Muscle layer of duodenum (tissue), 2 donors: ENCODE measurements around the gene GSN.
A peak's percentile ranks its signal among the peaks of the same experiment; 100 is the strongest.

Experiments used
- H3K27ac ChIP-seq: one replicate; pipeline ENCODE4 v1.7.0; 2013; ENCODE audit warnings: mild to moderate bottlenecking, low read length
- H3K27me3 ChIP-seq: one replicate; pipeline ENCODE4 v1.7.0; 2013; ENCODE audit warnings: low read depth, mild to moderate bottlenecking, control low read depth, low read length
- H3K36me3 ChIP-seq, 2 donors: one replicate each; pipeline ENCODE4 v1.7.0; 2013; ENCODE audit warnings: low read length in 2 of 2, control low read depth in 1 of 2, mild to moderate bottlenecking in 1 of 2; ENCODE audit not compliant: insufficient read depth in 2 of 2, control insufficient read depth in 1 of 2
- H3K4me1 ChIP-seq, 2 donors: one replicate each; pipeline ENCODE4 v1.7.0; 2013; ENCODE audit warnings: low read length in 2 of 2, mild to moderate bottlenecking in 2 of 2, control low read depth in 1 of 2, moderate library complexity in 1 of 2; ENCODE audit not compliant: insufficient read depth in 2 of 2, control insufficient read depth in 1 of 2
- H3K4me3 ChIP-seq, 2 donors: one replicate each; pipeline ENCODE4 v1.7.0; 2013; ENCODE audit warnings: low read length in 2 of 2, low read depth in 1 of 2, mild to moderate bottlenecking in 1 of 2
- H3K9me3 ChIP-seq, 2 donors: one replicate each; pipeline ENCODE4 v1.7.0; 2013; ENCODE audit warnings: low read length in 2 of 2, control low read depth in 1 of 2, mild to moderate bottlenecking in 1 of 2; ENCODE audit not compliant: control insufficient read depth in 1 of 2
- donor health status: healthy.

GSN gene

GRCh38 chr9:121353241-121354061 lies 85.5 kb downstream of the GSN start:
- Histone ChIP-seq H3K27ac (peak overlapping the region; percentile 3), H3K9me3 (no peaks in the 10 kb centered on the region), H3K4me1 (peaks cover 26 to 65% of the 10 kb centered on the region in 2 donors), H3K4me3 (no peak overlapping the region), H3K36me3 (peaks cover 24 to 30% of the 10 kb centered on the region in 2 donors), H3K27me3 (no peaks in the 10 kb centered on the region)

GRCh38 chr9:121354141-121354540 lies 86.2 kb downstream of the GSN start:
- Histone ChIP-seq H3K4me1 (peaks cover 28 to 64% of the 10 kb centered on the region in 2 donors), H3K36me3 (peaks cover 21 to 27% of the 10 kb centered on the region in 2 donors), H3K4me3 (no peak overlapping the region), H3K27me3 (no peaks in the 10 kb centered on the region), H3K9me3 (no peaks in the 10 kb centered on the region), H3K27ac (peak overlapping the region; percentile 3)

- peak overlapping the region; percentile 7 for H3K27ac ChIP-seq
These were observed 86.8 kb downstream of the GSN start for GRCh38 chr9:121354762-121355161.

GRCh38 chr9:121357011-121357410 lies 89.0 kb downstream of the GSN start:
- H3K4me1 ChIP-seq, result peaks cover 26 to 46% of the 10 kb centered on the region in 2 donors

More at GRCh38 chr9:121354762-121355161, 86.8 kb downstream of the GSN start:
- Histone ChIP-seq H3K4me1 (peaks cover 34 to 66% of the 10 kb centered on the region in 2 donors), H3K9me3 (no peaks in the 10 kb centered on the region), H3K4me3 (no peak overlapping the region), H3K27me3 (no peaks in the 10 kb centered on the region), H3K36me3 (peaks cover 21 to 27% of the 10 kb centered on the region in 2 donors)

GRCh38 chr9:121358751-121359150 lies 90.8 kb downstream of the GSN start:
- peaks cover 32 to 36% of the 10 kb centered on the region in 2 donors for H3K4me1 ChIP-seq
- H3K36me3 ChIP-seq, result peaks cover 7 to 12% of the 10 kb centered on the region in 2 donors
- H3K4me3 ChIP-seq, result peak overlapping the region in 1 of 2 donors; percentile 21
- peak overlapping the region; percentile 54 for H3K27ac ChIP-seq
- H3K27me3 ChIP-seq, result no peaks in the 10 kb centered on the region
- no peaks in the 10 kb centered on the region for H3K9me3 ChIP-seq

More at GRCh38 chr9:121357011-121357410, 89.0 kb downstream of the GSN start:
- no peak overlapping the region for H3K27ac ChIP-seq
- H3K9me3 ChIP-seq, result no peaks in the 10 kb centered on the region
- H3K27me3 ChIP-seq, result no peaks in the 10 kb centered on the region
- peaks cover 21 to 26% of the 10 kb centered on the region in 2 donors for H3K36me3 ChIP-seq
- no peak overlapping the region for H3K4me3 ChIP-seq

GRCh38 chr9:121359351-121360294 lies 91.7 kb downstream of the GSN start:
- peaks cover 40% of the 10 kb centered on the region in 2 donors for H3K4me1 ChIP-seq
- H3K36me3 ChIP-seq, result peaks cover 4 to 6% of the 10 kb centered on the region in 2 donors
- peak overlapping the region; percentile 54 for H3K27ac ChIP-seq
- H3K27me3 ChIP-seq, result no peaks in the 10 kb centered on the region
- peak overlapping the region in 1 of 2 donors; percentile 21 for H3K4me3 ChIP-seq
- no peaks in the 10 kb centered on the region for H3K9me3 ChIP-seq

- Histone ChIP-seq H3K4me3 (peak overlapping the region in 1 of 2 donors; percentile 4), H3K36me3 (peaks cover 0 to 2% of the 10 kb centered on the region in 2 donors), H3K27me3 (no peaks in the 10 kb centered on the region), H3K9me3 (no peaks in the 10 kb centered on the region), H3K4me1 (peaks cover 44 to 46% of the 10 kb centered on the region in 2 donors), H3K27ac (peak overlapping the region; percentile 76)
These were observed 92.8 kb downstream of the GSN start for GRCh38 chr9:121360601-121361374.

GRCh38 chr9:121362813-121363621 lies 95.1 kb downstream of the GSN start:
- Histone ChIP-seq H3K9me3 (no peaks in the 10 kb centered on the region), H3K36me3 (no peaks in the 10 kb centered on the region), H3K4me3 (peak overlapping the region; percentile 38 to 43), H3K27ac (peak overlapping the region; percentile 89), H3K27me3 (no peaks in the 10 kb centered on the region), H3K4me1 (peaks cover 55% of the 10 kb centered on the region in 2 donors)

GRCh38 chr9:121363622-121363961 lies 95.6 kb downstream of the GSN start:
- no peaks in the 10 kb centered on the region for H3K27me3 ChIP-seq
- H3K27ac ChIP-seq, result peak overlapping the region; percentile 89
- peaks cover 55 to 59% of the 10 kb centered on the region in 2 donors for H3K4me1 ChIP-seq
- H3K4me3 ChIP-seq, result peak overlapping the region; percentile 38 to 43
- H3K36me3 ChIP-seq, result no peaks in the 10 kb centered on the region
- H3K9me3 ChIP-seq, result no peaks in the 10 kb centered on the region

- Histone ChIP-seq H3K9me3 (no peaks in the 10 kb centered on the region), H3K4me1 (peaks cover 50 to 58% of the 10 kb centered on the region in 2 donors), H3K27me3 (no peaks in the 10 kb centered on the region), H3K27ac (peak overlapping the region; percentile 89), H3K4me3 (peak overlapping the region; percentile 38 to 43), H3K36me3 (no peaks in the 10 kb centered on the region)
These were observed 96.1 kb downstream of the GSN start for GRCh38 chr9:121364077-121364476.
